Hippocampal formation (tissue), 2 donors: ENCODE results near the gene ABI1.

Experiments
- DNase-seq, 2 donors: peaks; one replicate each; lab custom pipeline; 2025; lab: John Stamatoyannopoulos, UW

ABI1 gene

DNA sequence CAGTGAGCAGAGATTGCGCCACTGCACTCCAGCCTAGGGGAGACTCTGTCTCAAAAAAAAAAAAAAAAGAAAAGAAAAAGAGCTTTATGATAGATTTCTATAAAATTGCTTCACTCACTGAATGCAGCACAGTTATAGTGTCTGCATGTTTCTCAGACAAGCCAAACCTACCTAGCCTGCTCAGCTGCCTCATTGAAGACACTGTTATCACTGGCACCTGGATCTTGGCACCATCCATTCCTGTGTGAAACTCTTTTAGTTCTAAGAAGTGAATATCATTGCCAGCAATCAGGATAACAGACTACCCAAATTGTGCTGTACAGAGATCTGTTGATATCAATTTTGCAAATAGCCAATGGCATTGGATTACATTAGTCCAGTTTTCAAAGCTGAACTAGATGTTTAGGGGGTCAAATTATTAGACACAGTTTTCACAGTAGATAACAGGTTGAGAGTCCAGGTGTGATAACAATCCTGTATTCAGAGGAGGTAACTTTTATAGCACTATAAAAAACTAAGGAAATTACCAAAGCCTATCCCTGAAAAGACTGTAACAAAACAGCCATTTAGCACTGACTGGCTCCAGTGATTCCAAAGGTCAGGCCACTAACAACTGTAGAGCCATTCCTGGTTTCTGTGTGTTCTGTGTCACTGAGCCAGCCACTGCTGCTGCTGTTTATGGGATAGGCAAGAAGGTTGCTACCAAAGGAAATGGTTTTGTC lies 146.2 kb downstream of the ABI1 start:
- DNase-seq, result no peak

GRCh38 chr10:26711324-26711723 lies 149.4 kb downstream of the ABI1 start:
- DNase-seq, result no peak

- DNase-seq, result no peak
These were observed 153.8 kb downstream of the ABI1 start for GRCh38 chr10:26706936-26707335.

DNA sequence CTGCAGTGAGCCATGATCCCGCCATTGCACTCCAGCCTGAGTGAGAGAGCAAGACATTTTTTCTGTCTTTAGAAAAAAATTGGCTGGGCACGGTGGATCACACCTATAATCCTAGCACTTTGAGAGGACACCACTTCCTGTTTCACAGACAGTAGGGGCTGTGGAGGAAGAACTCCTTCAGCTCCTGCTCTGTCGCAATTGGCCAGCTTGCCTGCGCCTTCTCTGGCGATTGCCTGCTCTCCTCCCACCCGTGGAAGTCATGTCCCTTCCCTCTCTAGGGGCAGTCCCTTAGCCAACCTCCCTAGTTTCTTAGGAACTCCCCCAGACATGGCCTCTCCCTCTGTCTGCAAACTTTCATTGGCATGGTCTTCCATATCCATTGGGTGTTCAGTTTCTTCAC lies 154.6 kb downstream of the ABI1 start:
- no peak for DNase-seq

- DNase-seq, result no peak
These were observed 156.8 kb downstream of the ABI1 start for GRCh38 chr10:26703974-26704373.

GRCh38 chr10:26703096-26703495 lies 157.7 kb downstream of the ABI1 start:
- no peak for DNase-seq

DNA sequence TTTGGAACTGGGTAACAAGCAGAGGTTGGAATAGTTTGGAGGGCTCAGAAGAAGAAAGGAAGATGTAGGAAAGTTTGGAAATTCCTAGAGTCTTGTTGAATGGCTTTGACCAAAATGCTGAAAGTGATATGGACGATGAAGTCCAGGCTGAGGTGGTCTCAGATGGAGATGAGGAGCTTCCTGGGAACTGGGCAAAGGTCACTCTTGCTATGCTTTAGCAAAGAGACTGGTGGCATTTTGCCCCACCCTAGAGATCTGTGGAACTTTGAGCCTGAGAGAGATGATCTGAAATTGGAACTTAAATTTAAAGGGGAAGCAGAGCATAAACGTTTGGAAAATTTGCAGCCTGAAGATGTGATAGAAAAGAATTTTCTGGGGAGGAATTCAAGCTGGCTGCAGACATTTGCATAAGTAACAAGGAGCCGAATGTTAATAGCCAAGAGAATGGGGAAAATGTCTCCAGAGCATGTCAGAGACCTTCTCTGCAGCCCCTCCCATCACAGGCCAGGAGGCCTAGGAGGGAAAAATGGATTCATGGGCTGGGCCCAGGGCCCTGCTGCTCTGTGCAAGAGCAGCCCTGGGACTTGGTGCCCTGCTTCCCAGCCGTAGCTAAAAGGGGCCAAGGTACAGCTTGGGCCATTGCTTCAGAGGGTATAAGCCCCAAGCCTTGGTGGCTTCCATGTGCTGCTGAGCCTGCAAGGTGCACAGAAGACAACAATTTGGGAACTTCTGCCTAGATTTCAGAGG lies 159.7 kb downstream of the ABI1 start:
- DNase-seq, result no peak

GRCh38 chr10:26699631-26700030 lies 161.1 kb downstream of the ABI1 start:
- no peak for DNase-seq

GRCh38 chr10:26698909-26699308 lies 161.8 kb downstream of the ABI1 start:
- DNase-seq, result no peak

GRCh38 chr10:26697922-26698608 lies 162.7 kb downstream of the ABI1 start:
- no peak for DNase-seq

DNA sequence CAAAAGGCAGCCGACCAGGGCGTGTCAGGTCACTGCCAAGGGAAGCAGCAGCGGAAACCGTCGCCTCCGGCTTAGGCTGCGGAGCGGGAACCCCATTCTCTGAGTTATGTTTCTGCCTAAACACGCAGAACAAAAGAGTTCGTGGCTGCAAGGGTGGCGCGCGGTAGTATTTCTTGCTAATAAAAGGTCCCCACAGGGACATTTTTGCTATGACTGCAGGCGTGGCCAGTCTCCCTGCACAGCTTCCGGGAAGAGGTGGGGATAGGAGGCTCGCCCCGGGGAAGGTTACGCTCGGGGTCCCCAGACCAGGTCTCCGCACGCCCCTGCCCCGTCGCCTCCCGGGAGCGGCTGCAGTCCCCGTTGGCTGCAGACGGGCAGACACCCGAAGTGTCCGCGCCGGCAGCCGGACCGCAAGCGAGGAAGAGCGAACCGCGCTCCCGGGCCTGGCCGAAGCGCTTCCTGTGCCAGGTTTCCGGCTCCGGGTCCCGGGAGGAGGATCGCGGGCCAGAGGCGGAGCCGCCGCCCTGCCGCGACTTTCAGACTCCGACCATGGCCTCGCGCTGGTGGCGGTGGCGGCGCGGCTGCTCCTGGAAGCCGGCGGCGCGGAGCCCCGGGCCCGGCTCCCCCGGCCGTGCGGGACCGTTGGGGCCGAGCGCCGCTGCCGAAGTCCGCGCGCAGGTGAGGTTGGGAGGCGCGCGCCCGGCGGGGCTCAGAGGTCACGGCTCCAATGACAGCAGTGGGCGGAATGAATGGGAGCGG lies 163.4 kb downstream of the ABI1 start, which contains the start of gene PDSS1:
Gene PDSS1 (plus strand): TSS at position 539 of the 759 bp plus-strand sequence. CDS start 11 bp downstream, at position 550.
- peak; percentile 65 to 72 for DNase-seq

DNA sequence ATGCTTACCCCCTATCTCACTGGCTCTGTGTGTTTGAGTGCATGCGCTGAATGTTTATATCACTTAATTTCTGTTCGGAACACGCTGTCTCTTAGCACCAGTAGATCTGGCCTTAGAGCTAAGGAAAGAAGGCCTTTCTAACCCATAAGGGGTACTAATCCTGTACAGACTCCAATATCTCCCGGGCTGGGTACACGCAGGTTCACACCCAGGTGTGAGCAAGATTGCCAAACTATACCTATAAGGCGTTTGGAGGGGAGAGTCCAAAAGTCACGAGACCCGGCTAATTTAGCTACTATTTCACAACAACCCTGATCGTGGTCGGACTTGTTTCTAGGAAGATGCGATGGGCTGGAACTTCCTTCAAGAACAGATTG lies 164.0 kb downstream of the ABI1 start:
- DNase-seq, result no peak
